ENCODE results near the gene LHFPL5. TPM values are rescaled to one million over a fixed set of nuclear protein-coding genes. Genes with fewer than 3 reads are reported as not detected.

The LHFPL5 gene
- total RNA-seq, 1 donor from 2014 or later, result not detected

GRCh38 chr6:35817515-35817914, 12.4 kb downstream of the LHFPL5 start:
- TF ChIP-seq, protein P1, sequence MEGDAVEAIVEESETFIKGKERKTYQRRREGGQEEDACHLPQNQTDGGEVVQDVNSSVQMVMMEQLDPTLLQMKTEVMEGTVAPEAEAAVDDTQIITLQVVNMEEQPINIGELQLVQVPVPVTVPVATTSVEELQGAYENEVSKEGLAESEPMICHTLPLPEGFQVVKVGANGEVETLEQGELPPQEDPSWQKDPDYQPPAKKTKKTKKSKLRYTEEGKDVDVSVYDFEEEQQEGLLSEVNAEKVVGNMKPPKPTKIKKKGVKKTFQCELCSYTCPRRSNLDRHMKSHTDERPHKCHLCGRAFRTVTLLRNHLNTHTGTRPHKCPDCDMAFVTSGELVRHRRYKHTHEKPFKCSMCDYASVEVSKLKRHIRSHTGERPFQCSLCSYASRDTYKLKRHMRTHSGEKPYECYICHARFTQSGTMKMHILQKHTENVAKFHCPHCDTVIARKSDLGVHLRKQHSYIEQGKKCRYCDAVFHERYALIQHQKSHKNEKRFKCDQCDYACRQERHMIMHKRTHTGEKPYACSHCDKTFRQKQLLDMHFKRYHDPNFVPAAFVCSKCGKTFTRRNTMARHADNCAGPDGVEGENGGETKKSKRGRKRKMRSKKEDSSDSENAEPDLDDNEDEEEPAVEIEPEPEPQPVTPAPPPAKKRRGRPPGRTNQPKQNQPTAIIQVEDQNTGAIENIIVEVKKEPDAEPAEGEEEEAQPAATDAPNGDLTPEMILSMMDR (IDR thresholded peaks at IDR 0.05), result no peak
- Mint-ChIP-seq H3K36me3 (ENCODE audit: low read depth) (no peaks in the 10 kb centered on the region), H3K9me3 (peaks cover 9% of the 10 kb centered on the region), H3K4me1 (peaks cover 4% of the 10 kb centered on the region), H3K27ac (no peak overlapping the region), H3K4me3 (no peak overlapping the region), H3K27me3 (peaks cover 6% of the 10 kb centered on the region)
- CTCF ChIA-PET, result no interaction called here
- POLR2A ChIA-PET, result interaction anchor here (0.6 kb wide), 1 partner anchor 162 kb away, joined by 3 read pairs; no protein-coding TSS in a partner anchor
- DNase-seq (no peak), ATAC-seq (ENCODE audit: low read depth) (no peak)
- intact Hi-C loops (cut with micrococcal nuclease), result no loop called here

DNA sequence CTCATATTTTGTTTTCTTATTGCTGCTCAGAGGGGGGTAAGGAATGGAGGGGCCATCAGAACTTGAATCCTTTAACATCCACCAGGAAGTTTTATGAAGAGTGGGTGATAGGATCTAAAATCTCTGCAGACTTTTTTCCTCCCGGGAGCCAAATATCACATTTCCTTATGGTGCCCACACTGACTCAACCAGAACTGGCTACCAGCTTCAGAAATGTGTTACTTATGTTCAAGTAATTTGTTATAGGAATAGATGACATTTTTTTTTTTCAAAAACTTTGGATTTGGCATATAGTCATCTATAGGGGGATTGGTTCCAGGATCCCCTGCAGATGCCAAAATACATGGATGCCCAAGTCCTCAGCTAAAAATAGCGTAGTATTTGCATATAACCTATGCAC, 18.4 kb downstream of the LHFPL5 start:
- ATAC-seq (ENCODE audit: low read depth), result no peak
- no peak overlapping the region for H3K4me3 Mint-ChIP-seq
- ChIA-PET CTCF (no interaction called here), POLR2A (no interaction called here)
- no peaks in the 10 kb centered on the region for H3K9me3 Mint-ChIP-seq
- TF ChIP-seq, protein P1 (IDR thresholded peaks at IDR 0.05), result no peak
- no peaks in the 10 kb centered on the region for H3K36me3 Mint-ChIP-seq (ENCODE audit: low read depth)
- H3K27ac Mint-ChIP-seq, result no peak overlapping the region
- intact Hi-C loops (cut with micrococcal nuclease), result no loop called here
- peaks cover 4% of the 10 kb centered on the region for H3K4me1 Mint-ChIP-seq
- DNase-seq, result no peak
- H3K27me3 Mint-ChIP-seq, result peaks cover 3% of the 10 kb centered on the region

GRCh38 chr6:35824552-35825192, 19.5 kb downstream of the LHFPL5 start:
- no peaks in the 10 kb centered on the region for H3K27me3 Mint-ChIP-seq
- peaks cover 4% of the 10 kb centered on the region for H3K4me1 Mint-ChIP-seq
- ATAC-seq (ENCODE audit: low read depth) (no peak), DNase-seq (no peak)
- no peak overlapping the region for H3K4me3 Mint-ChIP-seq
- no peaks in the 10 kb centered on the region for H3K36me3 Mint-ChIP-seq (ENCODE audit: low read depth)
- ChIA-PET CTCF (no interaction called here), POLR2A (no interaction called here)
- intact Hi-C loops (cut with micrococcal nuclease), result no loop called here
- no peaks in the 10 kb centered on the region for H3K9me3 Mint-ChIP-seq
- no peak overlapping the region for H3K27ac Mint-ChIP-seq
- TF ChIP-seq, protein P1 (IDR thresholded peaks at IDR 0.05), result no peak

GRCh38 chr6:35829306-35829705, 24.2 kb downstream of the LHFPL5 start:
- POLR2A ChIA-PET, result no interaction called here

GRCh38 chr6:35831257-35832007, 26.3 kb downstream of the LHFPL5 start:
- Mint-ChIP-seq H3K9me3 (no peaks in the 10 kb centered on the region), H3K27me3 (no peaks in the 10 kb centered on the region), H3K36me3 (ENCODE audit: low read depth) (peaks cover 24% of the 10 kb centered on the region), H3K4me3 (no peak overlapping the region), H3K4me1 (no peaks in the 10 kb centered on the region), H3K27ac (no peak overlapping the region)
- DNase-seq, result no peak
- intact Hi-C loops (cut with micrococcal nuclease), result no loop called here
- TF ChIP-seq, protein P1 (IDR thresholded peaks at IDR 0.05), result no peak
- CTCF ChIA-PET, result no interaction called here
- no peak for ATAC-seq (ENCODE audit: low read depth)
- POLR2A ChIA-PET, result no interaction called here

More at GRCh38 chr6:35829306-35829705, 24.2 kb downstream of the LHFPL5 start:
- Mint-ChIP-seq H3K27ac (no peak overlapping the region), H3K36me3 (ENCODE audit: low read depth) (peaks cover 7% of the 10 kb centered on the region), H3K4me1 (no peaks in the 10 kb centered on the region), H3K27me3 (no peaks in the 10 kb centered on the region), H3K4me3 (no peak overlapping the region), H3K9me3 (no peaks in the 10 kb centered on the region)
- TF ChIP-seq, protein P1 (IDR thresholded peaks at IDR 0.05), result no peak
- intact Hi-C loops (cut with micrococcal nuclease), result no loop called here
- DNase-seq, result no peak
- CTCF ChIA-PET, result no interaction called here
- ATAC-seq (ENCODE audit: low read depth), result no peak
